Heart left ventricle (tissue), 16 donors: ENCODE data around the gene NSD2. TPM values are rescaled to one million over a fixed set of nuclear protein-coding genes. Genes with fewer than 3 reads are reported as not detected.
A peak's percentile ranks its signal among the peaks of the same experiment; 100 is the strongest.

Source experiments
- ATAC-seq, 4 donors: fragments of 200-7000 bp; cut with Tn5 transposase; one replicate each; pipeline ENCODE4 v1.9.1; 2020 to 2022; ENCODE audit warnings: moderate library complexity in 4 of 4, mild to moderate bottlenecking in 3 of 4, moderate number of reproducible peaks in 1 of 4
- DNase-seq, 5 donors: peaks; one replicate each; pipeline ENCODE4 v3.0.0-alpha.2; 2020
- H3K27ac ChIP-seq, 12 donors: fragments of 200-600 bp; sonication (generic) in 4 of 12; one replicate each; pipeline versions ENCODE4 v1.5.0 to v1.8.0; 2016 to 2022; ENCODE audit warnings: mild to moderate bottlenecking in 2 of 12
- H3K27me3 ChIP-seq, 9 donors: fragments of 200-600 bp; sonication (generic) in 2 of 9; one replicate each; pipeline versions ENCODE4 v1.5.1 to v1.8.0; 2016 to 2022; ENCODE audit warnings: mild to moderate bottlenecking in 3 of 9
- H3K36me3 ChIP-seq, 9 donors: fragments of 200-600 bp; sonication (generic) in 2 of 9; one replicate each; pipeline versions ENCODE4 v1.5.0 to v1.8.0; 2018 to 2022; ENCODE audit warnings: mild to moderate bottlenecking in 2 of 9
- H3K4me1 ChIP-seq, 12 donors: fragments of 200-600 bp; sonication (generic) in 4 of 12; one replicate each; pipeline versions ENCODE4 v1.5.0 to v1.8.0; 2016 to 2022; ENCODE audit warnings: mild to moderate bottlenecking in 3 of 12
- H3K4me3 ChIP-seq, 12 donors: fragments of 200-600 bp; sonication (generic) in 4 of 12; one replicate each; pipeline versions ENCODE4 v1.5.0 to v1.8.0; 2017 to 2022; ENCODE audit warnings: mild to moderate bottlenecking in 9 of 12, moderate library complexity in 4 of 12
- H3K9me3 ChIP-seq, 12 donors: fragments of 200-600 bp; sonication (generic) in 4 of 12; one replicate each; pipeline versions ENCODE4 v1.5.0 to v1.8.0; 2016 to 2022; ENCODE audit warnings: mild to moderate bottlenecking in 1 of 12
- POLR2A ChIP-seq, 2 donors: fragments of 450-650 bp; IDR thresholded peaks; one replicate each; pipeline ENCODE4 v1.6.1; 2017; ENCODE audit warnings: antibody characterized with exemption in 2 of 2, mild to moderate bottlenecking in 2 of 2, moderate library complexity in 2 of 2
- WGBS, 4 donors: extraction: QIAGEN DNeasy Blood & Tissue Kit in 2 of 4; methylation state at CpG; one replicate each; pipeline versions ENCODE4 v1.1.5 to v1.1.7; 2013 to 2018; 5-methylcytosine and 5-hydroxymethylcytosine counted together
- intact Hi-C, 10 donors: fragments of 100-400 bp; cut with DNase I; formaldehyde crosslinking; loops; one replicate each; pipeline versions ENCODE4 v1.11.1 to v1.14.2; 2022
- polyA plus RNA-seq, 2 donors: library from polyadenylated mRNA; stranded (reverse); fragments of 200-250 nt; gene quantifications; one replicate each; pipeline ENCODE4 v1.2.3, GENCODE V29; 2013
- total RNA-seq, 9 donors: library from RNA; depleted of rRNA in 2 of 9; stranded (reverse); fragments of >200 nt in 2 of 9; fragmentation: NEBNext Ultra II Directional in 3 of 9; extraction: Animal tissue kit (Norgen Biotek cat#: 25700) in 3 of 9; gene quantifications; one replicate each; pipeline versions ENCODE4 v1.1.0 to v1.2.4, GENCODE V29; 2016 to 2023
- TF ChIP-seq, protein P1 (sequence below), 12 donors: fragments of 200-600 bp; sonication (generic) in 4 of 12; IDR thresholded peaks; one replicate each; pipeline versions ENCODE4 v1.5.0 to v1.8.0; 2018 to 2022; ENCODE audit warnings: antibody characterized with exemption in 12 of 12, mild to moderate bottlenecking in 5 of 12
- donor health status: ischemic (EF 13 %, LVEDD 7.1; RV severe dilation, severe dysfunction).
- donor health status: healthy with polysubstance abuse.
- donor health status: DM: no; HTN: yes; CAD: no.
- donor health status: DM: no; HTN: no; CAD: no.
- donor health status: ischemic (EF 25% LVEDD 6.9; RV normal size, moderate dysfunction).
- donor health status: ischemic (EF 25% LVEDD 5.7; RV mildly dilated, moderate dysfunction).
- donor health status: healthy.
- donor health status: DM: yes; HTN: yes; CAD: no.
- donor health status: ischemic (EF 35%, LVEDD 5.7; RV mildly dilated, moderate dysfunction).
- donor health status: nonischemic (EF 11% LVEDD 7.7; RV severe dilation, severe dysfunction).
- donor health status: DM: yes; HTN: yes; CAD: no.
- donor health status: PGD.
- donor health status: ischemic (EF 29% LVEDD 5.4; RV normal size, mild dysfunction).
- donor health status: nonischemic (EF 23%, LVEDD 6.1; RV moderate dilation, normal function).

NSD2 gene
- total and polyA plus RNA-seq, 11 donors = 11.4 to 63.3 (median 39.0) TPM

DNA sequence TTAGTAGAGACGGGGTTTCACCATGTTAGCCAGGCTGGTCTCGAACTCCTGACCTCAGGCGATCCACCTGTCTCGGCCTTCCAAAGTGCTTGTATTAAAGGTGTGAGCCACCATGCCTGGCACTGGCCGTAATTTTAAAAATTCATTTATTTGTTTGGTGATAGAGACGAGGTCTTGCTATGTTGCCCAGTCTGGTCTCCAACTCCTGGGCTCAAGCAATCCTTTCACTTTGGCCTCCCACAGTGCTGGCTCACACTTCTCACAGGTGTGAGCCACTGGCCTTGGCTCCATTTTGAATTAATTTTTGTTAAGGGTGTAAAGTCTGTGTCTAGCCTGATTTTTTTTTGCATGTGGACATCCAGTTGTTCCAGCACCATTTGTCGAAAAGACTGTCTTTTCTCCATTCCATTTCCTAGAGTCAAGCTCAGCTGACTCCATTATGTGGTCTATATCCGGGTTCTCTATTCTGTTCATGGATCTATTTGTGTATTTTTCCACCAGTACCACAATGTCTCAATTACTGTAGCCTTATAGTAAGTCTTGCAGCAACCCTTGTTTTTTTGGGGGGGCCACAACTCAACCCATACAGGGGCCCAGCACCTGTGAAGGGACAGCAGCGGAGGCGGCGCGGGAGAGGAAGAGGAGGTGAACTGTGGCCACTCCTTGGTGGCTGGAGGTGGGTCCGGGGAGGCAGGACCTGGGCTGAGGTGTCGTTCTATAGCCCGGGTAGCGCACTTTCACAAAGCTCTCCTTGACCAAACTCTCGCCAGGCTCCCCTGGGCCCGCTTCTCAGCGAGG is 1.5 kb upstream of the NSD2 start:
- peak in 2 of 4 donors; percentile 1 to 8 for ATAC-seq
- peak overlapping the region; percentile 79 to 99 (median 88) for H3K4me3 ChIP-seq
- DNase-seq = peak in 1 of 5 donors; percentile 35
- no peaks in the 10 kb centered on the region for H3K9me3 ChIP-seq
- 56 to 61% (median 59%) methylated on average over 19 of the region's 19 CpGs for WGBS, 4 donors
- TF ChIP-seq POLR2A (IDR thresholded peaks at IDR 0.05) = no peak
- TF ChIP-seq, protein P1, sequence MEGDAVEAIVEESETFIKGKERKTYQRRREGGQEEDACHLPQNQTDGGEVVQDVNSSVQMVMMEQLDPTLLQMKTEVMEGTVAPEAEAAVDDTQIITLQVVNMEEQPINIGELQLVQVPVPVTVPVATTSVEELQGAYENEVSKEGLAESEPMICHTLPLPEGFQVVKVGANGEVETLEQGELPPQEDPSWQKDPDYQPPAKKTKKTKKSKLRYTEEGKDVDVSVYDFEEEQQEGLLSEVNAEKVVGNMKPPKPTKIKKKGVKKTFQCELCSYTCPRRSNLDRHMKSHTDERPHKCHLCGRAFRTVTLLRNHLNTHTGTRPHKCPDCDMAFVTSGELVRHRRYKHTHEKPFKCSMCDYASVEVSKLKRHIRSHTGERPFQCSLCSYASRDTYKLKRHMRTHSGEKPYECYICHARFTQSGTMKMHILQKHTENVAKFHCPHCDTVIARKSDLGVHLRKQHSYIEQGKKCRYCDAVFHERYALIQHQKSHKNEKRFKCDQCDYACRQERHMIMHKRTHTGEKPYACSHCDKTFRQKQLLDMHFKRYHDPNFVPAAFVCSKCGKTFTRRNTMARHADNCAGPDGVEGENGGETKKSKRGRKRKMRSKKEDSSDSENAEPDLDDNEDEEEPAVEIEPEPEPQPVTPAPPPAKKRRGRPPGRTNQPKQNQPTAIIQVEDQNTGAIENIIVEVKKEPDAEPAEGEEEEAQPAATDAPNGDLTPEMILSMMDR (IDR thresholded peaks at IDR 0.05) = no peak
- peaks cover 0 to 29% (median 17%) of the 10 kb centered on the region in 12 donors for H3K4me1 ChIP-seq
- H3K36me3 ChIP-seq = no peaks in the 10 kb centered on the region
- H3K27me3 ChIP-seq = peaks cover 0 to 7% (median 0%) of the 10 kb centered on the region in 9 donors
- intact Hi-C loops = loop anchor here in 1 of 10 donors (1.0 kb wide), 1 partner anchor 13 kb away; the partner anchor contains the start of gene LETM1
- peak overlapping the region; percentile 90 to 100 (median 100) for H3K27ac ChIP-seq

DNA sequence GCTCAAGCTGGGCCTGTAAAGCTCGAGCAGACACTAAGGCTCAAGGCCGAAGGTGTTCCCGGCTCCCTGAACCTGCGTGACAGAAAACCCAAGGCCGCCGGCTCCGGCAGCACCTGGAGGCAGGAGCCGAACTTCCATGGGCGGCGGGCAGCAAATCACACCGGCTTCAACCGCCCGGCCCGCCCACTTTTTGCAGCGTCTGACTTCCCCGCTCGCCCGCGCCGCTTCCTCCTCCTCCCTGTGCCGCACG is 940 bp upstream of the NSD2 start:
- TF ChIP-seq, protein P1 (IDR thresholded peaks at IDR 0.05) = no peak
- TF ChIP-seq POLR2A (IDR thresholded peaks at IDR 0.05) = no peak
- WGBS, 4 donors = 0 to 2% (median 1%) methylated on average over 11 to 22 of the region's 22 CpGs
- Histone ChIP-seq H3K27ac (peak overlapping the region; percentile 90 to 100 (median 100)), H3K9me3 (no peaks in the 10 kb centered on the region), H3K4me1 (peaks cover 0 to 29% (median 17%) of the 10 kb centered on the region in 12 donors), H3K27me3 (peaks cover 0 to 7% (median 0%) of the 10 kb centered on the region in 9 donors), H3K4me3 (peak overlapping the region; percentile 79 to 99 (median 88)), H3K36me3 (no peaks in the 10 kb centered on the region)
- ATAC-seq = peak; percentile 50 to 80 (median 80)
- intact Hi-C loops = loop anchor here in 1 of 10 donors (1.0 kb wide), 1 partner anchor 14 kb away; the partner anchor contains the start of gene LETM1
- DNase-seq = peak; percentile 87 to 92 (median 89)

GRCh38 chr4:1871471-1872021 is 353 bp downstream of the NSD2 start:
- H3K36me3 ChIP-seq = no peaks in the 10 kb centered on the region
- H3K9me3 ChIP-seq = no peaks in the 10 kb centered on the region
- intact Hi-C loops = loop anchor here in 1 of 10 donors (1.0 kb wide), 1 partner anchor 15 kb away; the partner anchor contains the start of gene LETM1
- H3K27ac ChIP-seq = peak overlapping the region; percentile 43 to 98 (median 92)
- ATAC-seq (peak in 2 of 4 donors; percentile 3 to 6), DNase-seq (peak in 4 of 5 donors; percentile 31 to 73 (median 40))
- peak overlapping the region; percentile 63 to 99 (median 85) for H3K4me3 ChIP-seq
- no peak for TF ChIP-seq POLR2A (IDR thresholded peaks at IDR 0.05)
- TF ChIP-seq, protein P1 (IDR thresholded peaks at IDR 0.05) = no peak
- peaks cover 0 to 4% (median 0%) of the 10 kb centered on the region in 9 donors for H3K27me3 ChIP-seq
- peaks cover 0 to 29% (median 17%) of the 10 kb centered on the region in 12 donors for H3K4me1 ChIP-seq
- 0 to 1% (median 0%) methylated on average over 12 to 79 of the region's 79 CpGs for WGBS, 4 donors

GRCh38 chr4:1872870-1873269 is 1.7 kb downstream of the NSD2 start:
- Histone ChIP-seq H3K4me3 (peak overlapping the region in 7 of 12 donors; percentile 63 to 99 (median 88)), H3K27ac (peak overlapping the region in 6 of 12 donors; percentile 2 to 97 (median 26)), H3K27me3 (no peaks in the 10 kb centered on the region), H3K9me3 (no peaks in the 10 kb centered on the region), H3K36me3 (no peaks in the 10 kb centered on the region), H3K4me1 (peaks cover 0 to 30% (median 17%) of the 10 kb centered on the region in 12 donors)
- intact Hi-C loops = no loop called here
- WGBS, 4 donors = 49 to 53% (median 51%) methylated on average over 3 of the region's 3 CpGs
- DNase-seq = no peak
- ATAC-seq = no peak
- no peak for TF ChIP-seq POLR2A (IDR thresholded peaks at IDR 0.05)
- TF ChIP-seq, protein P1 (IDR thresholded peaks at IDR 0.05) = no peak
